ENCODE results near the gene PEPD.

GRCh38 chr19:33430674-33431277, 90.8 kb downstream of the PEPD start:
- peak; percentile 95 for TF ChIP-seq CTCF (conservative IDR thresholded peaks at IDR 0.05; ENCODE audit: low read length)
- TF ChIP-seq EZH2phosphoT487 (IDR thresholded peaks at IDR 0.05; ENCODE audit: borderline replicate concordance) = no peak
